Measurements from ENCODE around the gene UBC.

- TF ChIP-seq POLR2A (IDR thresholded peaks at IDR 0.05; ENCODE audit: extremely low read depth, insufficient read length): no peak
- no peak for TF ChIP-seq CTCF (IDR thresholded peaks at IDR 0.05; ENCODE audit: low read depth, low read length)
- no peak for TF ChIP-seq MYC (IDR thresholded peaks at IDR 0.05; ENCODE audit: low read depth, low read length)
These were observed 5.3 kb upstream of the UBC start for GRCh38 chr12:124919521-124920352.
